Adipocyte (in vitro differentiated cells): ENCODE data around the gene NUP54.
A peak's percentile ranks its signal among the peaks of the same experiment; 100 is the strongest.

ENCODE experiments used
- DNase-seq: peaks from one replicate; pipeline ENCODE4 v3.0.0-alpha.2; 2015; ENCODE audit warnings: low read depth
- H3K27me3 ChIP-seq: replicated peaks from 2 replicates; pipeline ENCODE4 v1.7.0; 2013; ENCODE audit warnings: mild to moderate bottlenecking, low read length, moderate library complexity; ENCODE audit not compliant: control insufficient read depth, insufficient read depth
- H3K36me3 ChIP-seq: 2 replicates; pipeline ENCODE4 v1.7.0; 2013; ENCODE audit warnings: low read length, mild to moderate bottlenecking, moderate library complexity; ENCODE audit not compliant: control insufficient read depth, insufficient read depth, severe bottlenecking
- H3K4me1 ChIP-seq: 2 replicates; pipeline ENCODE4 v1.7.0; 2013; ENCODE audit warnings: mild to moderate bottlenecking, low read length, moderate library complexity; ENCODE audit not compliant: control insufficient read depth, insufficient read depth
- H3K4me3 ChIP-seq: 2 replicates; pipeline ENCODE4 v1.7.0; 2013; ENCODE audit warnings: mild to moderate bottlenecking, low read length, moderate library complexity
- H3K9ac ChIP-seq: 2 replicates; pipeline ENCODE4 v1.7.0; 2013; ENCODE audit warnings: mild to moderate bottlenecking, low read length, moderate library complexity
- H3K9me3 ChIP-seq: 2 replicates; pipeline ENCODE4 v1.7.0; 2013; ENCODE audit warnings: mild to moderate bottlenecking, low read length, moderate library complexity; ENCODE audit not compliant: control insufficient read depth

NUP54 gene, protein sequence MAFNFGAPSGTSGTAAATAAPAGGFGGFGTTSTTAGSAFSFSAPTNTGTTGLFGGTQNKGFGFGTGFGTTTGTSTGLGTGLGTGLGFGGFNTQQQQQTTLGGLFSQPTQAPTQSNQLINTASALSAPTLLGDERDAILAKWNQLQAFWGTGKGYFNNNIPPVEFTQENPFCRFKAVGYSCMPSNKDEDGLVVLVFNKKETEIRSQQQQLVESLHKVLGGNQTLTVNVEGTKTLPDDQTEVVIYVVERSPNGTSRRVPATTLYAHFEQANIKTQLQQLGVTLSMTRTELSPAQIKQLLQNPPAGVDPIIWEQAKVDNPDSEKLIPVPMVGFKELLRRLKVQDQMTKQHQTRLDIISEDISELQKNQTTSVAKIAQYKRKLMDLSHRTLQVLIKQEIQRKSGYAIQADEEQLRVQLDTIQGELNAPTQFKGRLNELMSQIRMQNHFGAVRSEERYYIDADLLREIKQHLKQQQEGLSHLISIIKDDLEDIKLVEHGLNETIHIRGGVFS

DNA sequence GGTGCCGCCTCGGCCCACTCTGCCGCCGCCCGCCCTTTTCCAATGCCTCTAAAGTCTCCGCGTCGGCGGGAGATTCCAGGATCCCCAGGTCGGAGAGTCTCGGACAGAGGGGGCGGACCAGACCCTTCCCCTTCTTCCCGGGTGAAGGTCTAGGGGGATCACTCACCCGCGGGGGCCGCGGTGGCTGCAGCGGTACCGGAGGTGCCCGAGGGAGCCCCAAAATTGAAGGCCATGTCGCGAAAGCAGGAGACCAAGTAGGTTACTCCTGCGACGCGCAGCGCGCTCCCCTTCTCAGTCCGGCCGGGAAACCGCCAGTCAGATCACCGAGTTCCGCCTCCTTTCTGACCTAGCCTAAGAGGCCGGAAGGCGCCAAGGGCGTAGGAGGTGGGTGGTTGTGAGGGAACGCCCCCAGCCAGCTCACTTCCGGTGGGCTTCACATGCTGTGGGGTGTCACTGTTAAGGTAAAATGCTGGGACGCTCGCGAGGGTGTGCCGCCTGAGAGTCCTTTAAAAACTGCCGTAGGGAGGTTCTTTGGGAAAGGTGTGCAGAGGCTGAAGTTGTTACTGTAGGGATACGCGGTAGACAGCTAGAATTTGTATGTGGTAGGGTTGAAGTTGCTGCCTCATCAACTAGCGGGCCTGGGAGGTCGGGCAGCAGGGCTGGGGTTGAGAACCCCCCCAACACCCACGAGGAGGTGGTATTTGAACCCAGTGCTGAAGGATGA is at the start of gene NUP54:
NUP54 (minus strand) TSS at position 256 of the 724 bp plus-strand sequence; CDS start at position 233, 23 bp downstream.
- DNase-seq: peak; percentile 98
- H3K27me3 ChIP-seq: no peaks in the 10 kb centered on the region
- no peaks in the 10 kb centered on the region for H3K9me3 ChIP-seq
- H3K9ac ChIP-seq: peak within 1 kb of the TSS; percentile 94
- H3K36me3 ChIP-seq: peaks cover 7% of the 10 kb centered on the region
- peaks cover 26% of the 10 kb centered on the region for H3K4me1 ChIP-seq
- H3K4me3 ChIP-seq: peak within 1 kb of the TSS; percentile 96

- DNase-seq: peak; percentile 34
- H3K9ac ChIP-seq: peak overlapping the region; percentile 66
- peaks cover 18% of the 10 kb centered on the region for H3K9me3 ChIP-seq
- peak overlapping the region; percentile 14 for H3K4me3 ChIP-seq
- H3K27me3 ChIP-seq: no peaks in the 10 kb centered on the region
- H3K4me1 ChIP-seq: peaks cover 90% of the 10 kb centered on the region
- peaks cover 24% of the 10 kb centered on the region for H3K36me3 ChIP-seq
Observed at GRCh38 chr4:76197031-76197743, 49.0 kb upstream of the NUP54 start.

- H3K27me3 ChIP-seq: no peaks in the 10 kb centered on the region
- H3K9ac ChIP-seq: peak overlapping the region; percentile 44
- peaks cover 95% of the 10 kb centered on the region for H3K4me1 ChIP-seq
- peak overlapping the region; percentile 12 for H3K4me3 ChIP-seq
- H3K9me3 ChIP-seq: peaks cover 19% of the 10 kb centered on the region
- no peak for DNase-seq
- H3K36me3 ChIP-seq: peaks cover 28% of the 10 kb centered on the region
Observed at GRCh38 chr4:76196376-76196775, 48.2 kb upstream of the NUP54 start.

DNA sequence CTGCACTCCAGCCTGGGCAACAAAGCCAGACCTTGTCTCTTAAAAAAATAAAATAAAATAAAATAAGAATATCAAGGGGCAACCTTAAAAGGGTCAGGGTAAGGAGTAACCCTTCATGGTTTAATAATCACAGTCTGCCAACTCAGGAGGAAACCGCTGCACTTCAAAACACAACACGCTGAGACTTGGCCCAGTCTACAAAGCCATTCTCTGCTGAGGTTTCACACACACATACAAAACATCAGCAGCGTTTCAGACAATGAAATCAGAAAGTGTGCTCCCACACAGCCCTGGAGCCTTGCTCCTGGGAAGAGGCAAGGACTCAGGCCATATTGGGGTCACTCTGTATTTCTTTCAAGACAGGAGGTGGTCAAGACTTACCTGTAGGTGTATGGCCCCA is 47.1 kb upstream of the NUP54 start:
- H3K4me3 ChIP-seq: no peak overlapping the region
- H3K36me3 ChIP-seq: peaks cover 36% of the 10 kb centered on the region
- peak overlapping the region; percentile 81 for H3K9ac ChIP-seq
- H3K4me1 ChIP-seq: peaks cover 88% of the 10 kb centered on the region
- no peak for DNase-seq
- no peaks in the 10 kb centered on the region for H3K27me3 ChIP-seq
- H3K9me3 ChIP-seq: peaks cover 22% of the 10 kb centered on the region

GRCh38 chr4:76194325-76194724 is 46.1 kb upstream of the NUP54 start:
- peak overlapping the region; percentile 64 for H3K4me3 ChIP-seq
- peaks cover 22% of the 10 kb centered on the region for H3K9me3 ChIP-seq
- DNase-seq: peak; percentile 95
- H3K9ac ChIP-seq: peak overlapping the region; percentile 81
- H3K27me3 ChIP-seq: no peaks in the 10 kb centered on the region
- peaks cover 39% of the 10 kb centered on the region for H3K36me3 ChIP-seq
- peaks cover 80% of the 10 kb centered on the region for H3K4me1 ChIP-seq

DNA sequence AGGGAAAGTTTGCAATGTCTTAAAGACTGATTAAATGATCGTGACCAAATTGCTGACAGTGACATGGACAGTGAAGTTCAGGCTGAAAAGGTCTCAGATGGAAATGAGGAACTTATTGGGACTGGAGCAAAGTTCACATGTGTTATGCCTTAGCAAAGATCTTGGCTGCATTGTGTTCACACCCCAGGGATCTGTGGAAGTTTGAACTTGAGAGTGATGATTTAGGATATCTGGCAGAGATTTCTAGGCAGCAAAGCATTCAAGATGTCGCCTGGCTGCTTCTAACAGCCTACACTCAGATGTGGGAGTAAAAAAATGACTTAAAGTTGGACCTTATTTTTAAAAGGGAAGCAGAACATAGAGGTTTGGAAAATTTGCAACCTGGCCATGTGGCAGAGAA is 44.0 kb upstream of the NUP54 start:
- peaks cover 70% of the 10 kb centered on the region for H3K4me1 ChIP-seq
- no peak for DNase-seq
- H3K27me3 ChIP-seq: no peaks in the 10 kb centered on the region
- H3K9me3 ChIP-seq: peaks cover 22% of the 10 kb centered on the region
- H3K36me3 ChIP-seq: peaks cover 48% of the 10 kb centered on the region
- peak overlapping the region; percentile 48 for H3K4me3 ChIP-seq
- peak overlapping the region; percentile 76 for H3K9ac ChIP-seq

GRCh38 chr4:76188557-76188956 is 40.4 kb upstream of the NUP54 start:
- no peak overlapping the region for H3K4me3 ChIP-seq
- no peak overlapping the region for H3K9ac ChIP-seq
- H3K9me3 ChIP-seq: peaks cover 17% of the 10 kb centered on the region
- H3K36me3 ChIP-seq: peaks cover 50% of the 10 kb centered on the region
- H3K27me3 ChIP-seq: no peaks in the 10 kb centered on the region
- DNase-seq: no peak
- peaks cover 41% of the 10 kb centered on the region for H3K4me1 ChIP-seq

GRCh38 chr4:76188149-76188548 is 40.0 kb upstream of the NUP54 start:
- Histone ChIP-seq H3K27me3 (no peaks in the 10 kb centered on the region), H3K4me3 (no peak overlapping the region), H3K9me3 (peaks cover 13% of the 10 kb centered on the region)

GRCh38 chr4:76187152-76187551 is 39.0 kb upstream of the NUP54 start:
- DNase-seq: no peak
- H3K36me3 ChIP-seq: peaks cover 39% of the 10 kb centered on the region
- no peak overlapping the region for H3K4me3 ChIP-seq
- H3K4me1 ChIP-seq: peaks cover 27% of the 10 kb centered on the region
- no peak overlapping the region for H3K9ac ChIP-seq
- peaks cover 3% of the 10 kb centered on the region for H3K9me3 ChIP-seq
- H3K27me3 ChIP-seq: no peaks in the 10 kb centered on the region

More at GRCh38 chr4:76188149-76188548, 40.0 kb upstream of the NUP54 start:
- peaks cover 37% of the 10 kb centered on the region for H3K4me1 ChIP-seq
- H3K36me3 ChIP-seq: peaks cover 45% of the 10 kb centered on the region
- DNase-seq: no peak
- no peak overlapping the region for H3K9ac ChIP-seq

DNA sequence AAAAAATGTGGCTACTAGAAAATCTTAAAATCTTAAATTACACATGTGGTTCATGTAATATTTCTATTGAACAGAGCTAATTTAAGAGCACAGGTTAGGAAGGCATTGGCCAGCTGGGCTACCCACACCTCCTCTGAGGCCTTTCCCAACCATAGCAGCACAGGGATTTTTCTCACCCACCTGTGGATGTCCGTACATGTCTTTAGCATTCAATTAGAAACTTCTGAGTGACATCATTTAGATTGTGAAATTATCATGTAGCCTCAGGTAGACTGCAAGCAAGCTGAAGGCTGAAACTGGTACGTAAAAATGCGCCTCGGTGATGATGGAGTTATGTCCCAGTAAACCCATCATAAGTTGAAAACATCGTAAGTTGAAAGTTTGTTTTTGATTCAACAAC is 34.3 kb upstream of the NUP54 start:
- no peak for DNase-seq
- Histone ChIP-seq H3K4me3 (no peak overlapping the region), H3K36me3 (peaks cover 22% of the 10 kb centered on the region), H3K9me3 (no peaks in the 10 kb centered on the region), H3K27me3 (no peaks in the 10 kb centered on the region), H3K9ac (no peak overlapping the region), H3K4me1 (peaks cover 30% of the 10 kb centered on the region)
